ENCODE data around the gene MAD1L1. TPM values are rescaled to one million over a fixed set of nuclear protein-coding genes. Genes with fewer than 3 reads are reported as not detected.

The MAD1L1 gene
- total RNA-seq, 1 experiment from 2014 or later = 46.7 TPM

DNA sequence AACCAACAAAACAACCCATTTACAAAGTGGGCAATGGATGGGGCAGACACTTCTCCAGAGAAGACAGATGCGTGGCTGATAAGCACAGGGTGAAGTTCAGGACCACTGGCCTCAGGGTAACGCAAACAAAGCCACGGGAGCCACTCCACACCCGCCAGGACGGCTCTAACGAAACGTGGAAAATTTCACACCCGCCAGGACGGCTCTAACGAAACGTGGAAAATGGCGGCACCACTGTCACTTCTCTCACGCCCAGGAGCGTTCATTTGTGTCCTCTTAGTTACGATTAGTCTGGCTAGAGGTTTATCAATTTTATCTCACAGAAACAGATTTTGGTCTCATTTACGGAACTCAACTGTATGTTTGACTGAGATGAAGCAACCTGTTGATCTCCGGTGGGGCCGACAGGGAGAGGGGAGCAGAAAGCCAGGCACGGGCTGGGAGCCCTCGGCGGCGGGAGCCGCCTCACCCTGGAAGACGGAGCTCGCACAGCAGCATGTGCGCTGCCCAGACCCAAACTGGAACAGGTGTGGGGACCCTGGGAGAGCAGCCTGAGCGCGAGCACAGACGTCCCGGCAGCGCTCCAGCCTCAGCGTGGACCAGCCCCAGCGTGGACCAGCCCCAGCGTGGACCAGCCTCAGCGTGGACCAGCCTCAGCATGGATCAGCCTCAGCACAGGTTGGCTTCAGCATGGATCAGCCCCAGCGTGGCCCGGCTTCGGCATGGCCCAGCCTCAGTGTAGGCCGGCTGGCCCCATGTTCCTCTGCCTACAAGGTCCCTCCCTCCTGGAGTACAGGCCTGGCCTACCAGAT lies 243.5 kb downstream of the MAD1L1 start:
- intact Hi-C loops (cut with micrococcal nuclease; ENCODE audit: unreplicated experiment) = no loop called here
- CTCF ChIA-PET = no interaction called here

DNA sequence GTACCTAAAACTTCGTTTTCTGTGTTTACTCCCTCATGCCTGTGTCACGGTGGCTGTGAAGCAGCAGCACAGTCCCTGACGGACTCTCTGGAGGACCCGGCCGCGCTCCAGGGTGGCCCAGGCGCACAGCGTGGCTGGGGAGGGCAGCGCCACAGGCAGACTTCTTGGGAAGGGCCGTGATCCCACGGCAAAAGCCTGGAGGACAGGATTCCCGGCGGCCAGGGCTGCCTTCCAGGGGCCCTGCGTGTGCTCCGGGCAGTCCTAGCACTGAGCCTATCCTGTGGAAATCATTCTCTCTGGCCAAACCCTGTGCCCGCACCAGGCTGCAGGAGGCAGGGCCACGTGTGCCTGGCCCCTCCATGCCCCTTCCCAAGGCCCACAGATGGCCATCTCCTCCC lies 244.2 kb downstream of the MAD1L1 start:
- Histone ChIP-seq H3K9me3 (ENCODE audit: low read depth, low read length, poor library complexity, severe bottlenecking) (no peaks in the 10 kb centered on the region), H3K36me3 (ENCODE audit: insufficient read depth, low read length, poor library complexity, severe bottlenecking) (no peaks in the 10 kb centered on the region), H3K4me1 (ENCODE audit: insufficient read depth, low read length, poor library complexity, severe bottlenecking) (no peaks in the 10 kb centered on the region), H3K4me3 (ENCODE audit: low read depth, low read length, poor library complexity, severe bottlenecking) (no peak overlapping the region), H3K27me3 (replicated peaks; ENCODE audit: insufficient read depth, low read depth, low read length, poor library complexity) (no peaks in the 10 kb centered on the region), H3K27ac (ENCODE audit: low read depth, low read length, poor library complexity, severe bottlenecking) (no peak overlapping the region)
- ChIA-PET CTCF (no interaction called here), POLR2A (ENCODE audit: low non-redundant PET) (no interaction called here)
- intact Hi-C loops (cut with micrococcal nuclease; ENCODE audit: unreplicated experiment) = no loop called here
- DNase-seq (ENCODE audit: low spot score) = no peak
- TF ChIP-seq, protein P1, sequence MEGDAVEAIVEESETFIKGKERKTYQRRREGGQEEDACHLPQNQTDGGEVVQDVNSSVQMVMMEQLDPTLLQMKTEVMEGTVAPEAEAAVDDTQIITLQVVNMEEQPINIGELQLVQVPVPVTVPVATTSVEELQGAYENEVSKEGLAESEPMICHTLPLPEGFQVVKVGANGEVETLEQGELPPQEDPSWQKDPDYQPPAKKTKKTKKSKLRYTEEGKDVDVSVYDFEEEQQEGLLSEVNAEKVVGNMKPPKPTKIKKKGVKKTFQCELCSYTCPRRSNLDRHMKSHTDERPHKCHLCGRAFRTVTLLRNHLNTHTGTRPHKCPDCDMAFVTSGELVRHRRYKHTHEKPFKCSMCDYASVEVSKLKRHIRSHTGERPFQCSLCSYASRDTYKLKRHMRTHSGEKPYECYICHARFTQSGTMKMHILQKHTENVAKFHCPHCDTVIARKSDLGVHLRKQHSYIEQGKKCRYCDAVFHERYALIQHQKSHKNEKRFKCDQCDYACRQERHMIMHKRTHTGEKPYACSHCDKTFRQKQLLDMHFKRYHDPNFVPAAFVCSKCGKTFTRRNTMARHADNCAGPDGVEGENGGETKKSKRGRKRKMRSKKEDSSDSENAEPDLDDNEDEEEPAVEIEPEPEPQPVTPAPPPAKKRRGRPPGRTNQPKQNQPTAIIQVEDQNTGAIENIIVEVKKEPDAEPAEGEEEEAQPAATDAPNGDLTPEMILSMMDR (conservative IDR thresholded peaks at IDR 0.05; ENCODE audit: low read depth, low read length) = no peak
- TF ChIP-seq EZH2 (IDR thresholded peaks at IDR 0.05; ENCODE audit: borderline replicate concordance, low read depth, low read length, poor library complexity, severe bottlenecking) = no peak
- BruUV-seq (replicated peaks) = no TSS peak

More for the DNA sequence above, 243.5 kb downstream of the MAD1L1 start:
- DNase-seq (ENCODE audit: low spot score) = no peak
- TF ChIP-seq, protein P1 (conservative IDR thresholded peaks at IDR 0.05; ENCODE audit: low read depth, low read length) = no peak
- TF ChIP-seq EZH2 (IDR thresholded peaks at IDR 0.05; ENCODE audit: borderline replicate concordance, low read depth, low read length, poor library complexity, severe bottlenecking) = no peak
- Histone ChIP-seq H3K27ac (ENCODE audit: low read depth, low read length, poor library complexity, severe bottlenecking) (no peak overlapping the region), H3K36me3 (ENCODE audit: insufficient read depth, low read length, poor library complexity, severe bottlenecking) (no peaks in the 10 kb centered on the region), H3K4me3 (ENCODE audit: low read depth, low read length, poor library complexity, severe bottlenecking) (no peak overlapping the region), H3K27me3 (replicated peaks; ENCODE audit: insufficient read depth, low read depth, low read length, poor library complexity) (no peaks in the 10 kb centered on the region), H3K9me3 (ENCODE audit: low read depth, low read length, poor library complexity, severe bottlenecking) (no peaks in the 10 kb centered on the region), H3K4me1 (ENCODE audit: insufficient read depth, low read length, poor library complexity, severe bottlenecking) (no peaks in the 10 kb centered on the region)
- no TSS peak for BruUV-seq (replicated peaks)
- POLR2A ChIA-PET (ENCODE audit: low non-redundant PET) = no interaction called here

DNA sequence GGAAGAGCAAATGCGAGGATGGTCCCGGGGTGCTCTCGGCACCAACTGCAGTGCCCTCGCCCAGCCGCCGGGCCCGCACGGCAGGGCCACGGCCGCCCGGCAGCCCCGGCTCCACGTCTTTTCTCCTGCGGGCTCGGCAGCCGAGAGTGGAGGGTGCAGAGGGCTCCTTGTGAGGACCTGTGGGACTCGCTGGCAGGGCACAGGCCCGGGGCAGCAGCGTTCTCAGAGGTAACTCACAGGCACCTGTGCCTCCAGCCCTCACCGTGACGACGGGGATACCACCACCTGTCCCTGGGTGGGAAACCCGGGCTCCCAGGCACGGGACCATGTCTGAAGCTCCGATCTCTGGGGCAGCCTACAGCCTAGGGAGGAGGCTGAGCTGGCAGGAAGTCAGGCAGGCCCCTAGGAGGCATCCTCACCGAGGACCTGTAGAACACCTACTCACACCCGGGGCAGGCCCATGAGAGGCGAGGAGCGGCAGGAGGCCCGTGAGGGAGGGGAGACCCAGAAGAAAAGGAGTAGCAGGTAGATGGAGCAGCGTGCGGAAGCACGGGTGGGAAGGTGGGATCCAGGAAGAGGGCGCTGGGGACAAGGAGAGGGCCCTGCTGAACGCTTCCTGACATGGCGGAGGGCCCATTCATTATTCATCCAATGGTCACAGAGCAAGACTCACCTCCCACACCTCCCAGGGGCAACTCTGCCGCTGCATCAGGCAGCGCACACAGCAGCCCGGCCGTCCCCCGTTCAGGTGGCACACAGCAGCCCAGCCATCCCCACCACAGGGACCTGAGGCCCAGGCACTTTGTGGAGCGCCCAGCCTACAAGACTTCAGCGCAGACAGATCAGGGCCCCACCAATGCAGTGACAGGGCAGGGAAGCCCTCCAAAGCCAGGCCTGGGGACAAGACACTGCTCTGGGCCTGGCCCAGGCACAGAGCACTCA lies 244.9 kb downstream of the MAD1L1 start:
- Histone ChIP-seq H3K27me3 (replicated peaks; ENCODE audit: insufficient read depth, low read depth, low read length, poor library complexity) (no peaks in the 10 kb centered on the region), H3K4me1 (ENCODE audit: insufficient read depth, low read length, poor library complexity, severe bottlenecking) (no peaks in the 10 kb centered on the region), H3K36me3 (ENCODE audit: insufficient read depth, low read length, poor library complexity, severe bottlenecking) (no peaks in the 10 kb centered on the region), H3K4me3 (ENCODE audit: low read depth, low read length, poor library complexity, severe bottlenecking) (no peak overlapping the region), H3K9me3 (ENCODE audit: low read depth, low read length, poor library complexity, severe bottlenecking) (no peaks in the 10 kb centered on the region), H3K27ac (ENCODE audit: low read depth, low read length, poor library complexity, severe bottlenecking) (no peak overlapping the region)
- ChIA-PET CTCF (no interaction called here), POLR2A (ENCODE audit: low non-redundant PET) (no interaction called here)
- TF ChIP-seq, protein P1 (conservative IDR thresholded peaks at IDR 0.05; ENCODE audit: low read depth, low read length) = no peak
- TF ChIP-seq EZH2 (IDR thresholded peaks at IDR 0.05; ENCODE audit: borderline replicate concordance, low read depth, low read length, poor library complexity, severe bottlenecking) = no peak
- DNase-seq (ENCODE audit: low spot score) = no peak
- no TSS peak for BruUV-seq (replicated peaks)
- intact Hi-C loops (cut with micrococcal nuclease; ENCODE audit: unreplicated experiment) = no loop called here
